Measurements from ENCODE around the gene SLC28A1.

SLC28A1 gene

DNA sequence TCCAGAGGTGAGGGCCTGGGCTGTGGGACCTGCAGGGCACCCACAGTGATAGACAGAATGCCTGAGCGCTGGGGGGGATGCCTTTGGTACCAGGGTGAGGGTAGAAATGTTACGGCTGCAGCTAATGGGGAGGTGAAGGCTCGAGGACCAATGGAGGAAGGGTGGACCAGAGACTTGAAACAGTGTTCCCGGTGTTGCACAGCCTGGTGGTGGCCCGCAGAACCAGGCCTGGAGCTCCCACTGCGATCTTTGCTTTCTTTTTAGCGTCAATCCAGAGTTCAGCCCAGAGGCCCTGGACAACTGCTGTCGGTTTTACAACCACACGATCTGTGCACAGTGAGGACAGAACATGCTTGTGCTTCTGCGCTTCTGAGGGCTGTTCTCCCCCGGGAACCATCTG is 60.4 kb downstream of the SLC28A1 start:
- Histone ChIP-seq H3K9me3 (ENCODE audit: insufficient read depth, low read length) (no peaks in the 10 kb centered on the region), H3K4me3 (ENCODE audit: insufficient read depth, low read length, poor library complexity, severe bottlenecking) (no peak overlapping the region), H3K79me2 (ENCODE audit: insufficient read depth, low read length) (no peaks in the 10 kb centered on the region), H3K27ac (ENCODE audit: low read depth, low read length) (no peak overlapping the region), H3K9ac (ENCODE audit: low read length) (no peak overlapping the region), H3F3A (ENCODE audit: insufficient read depth) (no peaks in the 10 kb centered on the region), H3K36me3 (ENCODE audit: low read length) (no peaks in the 10 kb centered on the region), H3K9me2 (replicated peaks; ENCODE audit: insufficient read depth, low read length) (no peaks in the 10 kb centered on the region), H2AFZ (ENCODE audit: low read depth, low read length, severe bottlenecking) (no peak overlapping the region), H3K27me3 (ENCODE audit: low read length) (no peaks in the 10 kb centered on the region), H3K4me2 (ENCODE audit: low read depth, low read length, poor library complexity, severe bottlenecking) (no peak overlapping the region), H4K20me1 (ENCODE audit: low read depth, low read length) (no peaks in the 10 kb centered on the region)
- TF ChIP-seq, protein P1, sequence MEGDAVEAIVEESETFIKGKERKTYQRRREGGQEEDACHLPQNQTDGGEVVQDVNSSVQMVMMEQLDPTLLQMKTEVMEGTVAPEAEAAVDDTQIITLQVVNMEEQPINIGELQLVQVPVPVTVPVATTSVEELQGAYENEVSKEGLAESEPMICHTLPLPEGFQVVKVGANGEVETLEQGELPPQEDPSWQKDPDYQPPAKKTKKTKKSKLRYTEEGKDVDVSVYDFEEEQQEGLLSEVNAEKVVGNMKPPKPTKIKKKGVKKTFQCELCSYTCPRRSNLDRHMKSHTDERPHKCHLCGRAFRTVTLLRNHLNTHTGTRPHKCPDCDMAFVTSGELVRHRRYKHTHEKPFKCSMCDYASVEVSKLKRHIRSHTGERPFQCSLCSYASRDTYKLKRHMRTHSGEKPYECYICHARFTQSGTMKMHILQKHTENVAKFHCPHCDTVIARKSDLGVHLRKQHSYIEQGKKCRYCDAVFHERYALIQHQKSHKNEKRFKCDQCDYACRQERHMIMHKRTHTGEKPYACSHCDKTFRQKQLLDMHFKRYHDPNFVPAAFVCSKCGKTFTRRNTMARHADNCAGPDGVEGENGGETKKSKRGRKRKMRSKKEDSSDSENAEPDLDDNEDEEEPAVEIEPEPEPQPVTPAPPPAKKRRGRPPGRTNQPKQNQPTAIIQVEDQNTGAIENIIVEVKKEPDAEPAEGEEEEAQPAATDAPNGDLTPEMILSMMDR (IDR thresholded peaks at IDR 0.05; ENCODE audit: insufficient read depth, low read length, poor library complexity, severe bottlenecking) = no peak
- no peak for TF ChIP-seq EZH2phosphoT487 (conservative IDR thresholded peaks at IDR 0.05; ENCODE audit: low read length)

DNA sequence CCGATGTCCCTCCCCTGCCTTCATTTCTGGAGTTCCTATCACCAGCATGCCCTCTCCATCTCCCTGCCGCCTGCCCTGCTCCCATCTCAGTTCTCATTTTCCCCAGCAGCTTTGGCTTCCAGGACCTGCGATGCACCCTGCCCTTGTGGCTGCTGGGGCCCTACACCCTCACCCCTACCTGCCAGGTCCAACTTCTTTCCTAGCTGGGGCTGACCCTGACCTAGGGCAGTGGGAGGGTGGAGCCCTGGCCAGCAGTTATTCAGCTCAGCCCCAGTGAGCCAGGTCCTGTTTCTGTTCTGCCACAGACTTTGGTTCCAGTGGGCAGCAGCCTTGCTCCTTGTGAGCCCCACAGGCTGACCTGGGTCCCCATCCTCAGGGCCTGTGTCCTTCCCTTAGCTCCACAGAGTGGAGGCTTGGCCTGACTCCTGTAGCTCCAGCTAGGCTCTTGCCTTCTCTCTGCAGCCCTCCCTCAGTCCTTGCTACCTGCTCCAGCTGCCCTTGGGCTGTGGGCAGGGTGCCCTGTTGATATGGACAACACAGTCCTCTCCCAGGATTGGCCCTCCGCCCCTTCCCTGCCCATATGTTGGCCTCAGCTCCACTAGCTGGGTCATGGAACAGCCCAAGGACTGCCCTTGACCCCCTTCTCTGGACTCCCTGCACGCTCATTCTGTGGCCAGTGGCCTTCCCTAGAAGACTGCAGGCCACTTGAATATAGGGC is 62.5 kb downstream of the SLC28A1 start:
- Histone ChIP-seq H3K36me3 (ENCODE audit: low read length) (no peaks in the 10 kb centered on the region), H3K9ac (ENCODE audit: low read length) (no peak overlapping the region), H3K4me2 (ENCODE audit: low read depth, low read length, poor library complexity, severe bottlenecking) (no peak overlapping the region), H3K79me2 (ENCODE audit: insufficient read depth, low read length) (no peaks in the 10 kb centered on the region), H2AFZ (ENCODE audit: low read depth, low read length, severe bottlenecking) (no peak overlapping the region), H4K20me1 (ENCODE audit: low read depth, low read length) (no peaks in the 10 kb centered on the region), H3F3A (ENCODE audit: insufficient read depth) (no peaks in the 10 kb centered on the region), H3K9me3 (ENCODE audit: insufficient read depth, low read length) (no peaks in the 10 kb centered on the region), H3K4me3 (ENCODE audit: insufficient read depth, low read length, poor library complexity, severe bottlenecking) (no peak overlapping the region), H3K27me3 (ENCODE audit: low read length) (no peaks in the 10 kb centered on the region), H3K27ac (ENCODE audit: low read depth, low read length) (no peak overlapping the region), H3K9me2 (replicated peaks; ENCODE audit: insufficient read depth, low read length) (no peaks in the 10 kb centered on the region)
- TF ChIP-seq, protein P1 (IDR thresholded peaks at IDR 0.05; ENCODE audit: insufficient read depth, low read length, poor library complexity, severe bottlenecking) = no peak
- no peak for TF ChIP-seq EZH2phosphoT487 (conservative IDR thresholded peaks at IDR 0.05; ENCODE audit: low read length)

DNA sequence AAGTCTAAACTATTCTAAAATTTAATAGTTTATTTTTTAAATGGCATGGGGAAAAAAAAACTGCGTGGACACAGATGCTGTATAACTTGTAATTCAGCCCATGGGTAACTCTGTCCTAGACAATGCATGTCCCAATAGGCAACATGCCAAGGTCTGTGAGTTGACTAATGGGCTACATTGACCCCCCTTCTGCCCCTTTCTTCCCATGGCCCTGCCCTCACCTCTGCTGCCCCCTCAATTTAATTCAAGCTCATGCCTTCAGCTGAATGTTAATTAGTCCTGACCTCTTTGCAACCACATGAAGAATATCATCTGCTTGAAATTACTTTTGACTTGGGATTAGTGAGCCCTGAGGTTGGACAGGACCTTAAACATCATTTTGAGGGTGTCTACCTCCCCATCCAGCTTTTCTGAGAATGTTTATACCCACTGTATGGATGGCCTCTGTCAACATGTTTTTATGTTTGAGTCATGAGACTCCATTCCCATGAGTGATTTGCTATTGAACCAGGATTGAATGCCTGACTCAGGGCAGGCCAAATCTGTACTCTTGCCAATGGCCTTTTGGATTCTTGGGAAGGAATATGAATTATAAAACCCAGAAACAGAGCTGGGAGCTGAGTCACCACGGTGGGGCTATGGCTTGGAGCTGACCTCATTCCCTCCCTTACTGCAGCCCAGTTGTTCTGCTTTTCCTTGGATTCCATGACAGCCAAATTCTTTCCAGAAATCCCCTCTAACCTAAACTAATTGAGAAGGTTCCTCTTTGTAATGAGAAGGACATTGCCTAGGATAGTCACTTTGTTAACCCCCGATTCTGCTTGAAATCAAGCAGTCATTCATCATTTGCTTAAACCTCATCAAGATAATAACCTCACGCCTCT is 63.7 kb downstream of the SLC28A1 start:
- Histone ChIP-seq H3K9me3 (ENCODE audit: insufficient read depth, low read length) (no peaks in the 10 kb centered on the region), H3K4me2 (ENCODE audit: low read depth, low read length, poor library complexity, severe bottlenecking) (no peak overlapping the region), H3F3A (ENCODE audit: insufficient read depth) (no peaks in the 10 kb centered on the region), H3K9ac (ENCODE audit: low read length) (no peak overlapping the region), H4K20me1 (ENCODE audit: low read depth, low read length) (no peaks in the 10 kb centered on the region), H3K79me2 (ENCODE audit: insufficient read depth, low read length) (no peaks in the 10 kb centered on the region), H3K27me3 (ENCODE audit: low read length) (no peaks in the 10 kb centered on the region), H2AFZ (ENCODE audit: low read depth, low read length, severe bottlenecking) (no peak overlapping the region), H3K4me3 (ENCODE audit: insufficient read depth, low read length, poor library complexity, severe bottlenecking) (no peak overlapping the region), H3K36me3 (ENCODE audit: low read length) (no peaks in the 10 kb centered on the region), H3K27ac (ENCODE audit: low read depth, low read length) (no peak overlapping the region), H3K9me2 (replicated peaks; ENCODE audit: insufficient read depth, low read length) (no peaks in the 10 kb centered on the region)
- TF ChIP-seq, protein P1 (IDR thresholded peaks at IDR 0.05; ENCODE audit: insufficient read depth, low read length, poor library complexity, severe bottlenecking) = no peak
- TF ChIP-seq EZH2phosphoT487 (conservative IDR thresholded peaks at IDR 0.05; ENCODE audit: low read length) = no peak

Data from SU-DHL-6 (cell line).